ENCODE data around the gene SMARCA5.

- TF ChIP-seq EZH2 (IDR thresholded peaks at IDR 0.05) (no peak), POLR2AphosphoS5 (IDR thresholded peaks at IDR 0.05; ENCODE audit: borderline replicate concordance, low read depth, low read length) (no peak), FOXP2 (optimal IDR thresholded peaks at IDR 0.05; ENCODE audit: control extremely low read depth, extremely low read length, insufficient read depth) (no peak)
Observed at GRCh38 chr4:143598816-143599215, 85.3 kb downstream of the SMARCA5 start.

Data from SK-N-MC (cell line).